Measurements from ENCODE around the gene KPNA2.
A peak's percentile ranks its signal among the peaks of the same experiment; 100 is the strongest.

The KPNA2 gene

DNA sequence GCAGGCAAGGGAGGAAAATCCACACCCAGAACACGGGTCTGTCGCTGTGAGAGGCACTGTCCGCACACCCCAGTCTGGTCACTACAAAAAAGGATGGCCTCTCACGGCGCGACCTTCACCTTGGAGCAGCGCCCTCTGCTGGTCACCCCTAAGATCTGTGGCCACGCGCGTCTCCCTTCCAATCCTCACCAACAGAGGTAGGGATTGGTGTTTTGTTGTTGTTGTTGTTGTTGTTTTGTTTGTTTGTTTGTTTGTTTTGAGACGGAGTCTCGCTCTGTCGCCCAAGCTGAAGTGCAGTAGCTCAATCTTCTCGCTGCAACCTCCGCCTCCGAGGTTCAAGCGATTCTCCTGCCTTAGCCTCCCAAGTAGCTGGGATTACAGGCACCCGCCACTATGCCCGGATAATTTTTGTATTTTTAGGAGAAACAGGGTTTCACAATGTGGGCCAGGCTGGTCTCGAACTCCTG, 24.3 kb upstream of the KPNA2 start:
- H4K20me1 ChIP-seq (ENCODE audit: insufficient read depth, low read length) = no peaks in the 10 kb centered on the region
- TF ChIP-seq EZH2phosphoT487 (IDR thresholded peaks at IDR 0.05; ENCODE audit: low read length) = no peak
- TF ChIP-seq CTCF (IDR thresholded peaks at IDR 0.05; ENCODE audit: low read length) = peak; percentile 78
- H3K9me2 ChIP-seq (replicated peaks; ENCODE audit: insufficient read depth, low read length) = no peaks in the 10 kb centered on the region
- peak; percentile 57 for DNase-seq
- peak overlapping the region; percentile 61 for H3K4me2 ChIP-seq (ENCODE audit: low read depth, low read length)
- H3K27ac ChIP-seq (ENCODE audit: low read length) = no peak overlapping the region
- no peaks in the 10 kb centered on the region for H3F3A ChIP-seq (ENCODE audit: insufficient read depth, low read length)
- H3K9me3 ChIP-seq (replicated peaks; ENCODE audit: insufficient read depth, low read length) = no peaks in the 10 kb centered on the region
- no peaks in the 10 kb centered on the region for H3K79me2 ChIP-seq (ENCODE audit: low read length)
- H2AFZ ChIP-seq (ENCODE audit: low read length) = peak overlapping the region; percentile 69
- no peaks in the 10 kb centered on the region for H3K27me3 ChIP-seq (replicated peaks; ENCODE audit: insufficient read depth, low read length)
- H3K4me3 ChIP-seq (ENCODE audit: low read length) = peak overlapping the region; percentile 56
- no peaks in the 10 kb centered on the region for H3K4me1 ChIP-seq (ENCODE audit: low read length)
- no peaks in the 10 kb centered on the region for H3K36me3 ChIP-seq (replicated peaks; ENCODE audit: insufficient read depth, low read length)
- H3K9ac ChIP-seq (ENCODE audit: low read length) = peak overlapping the region; percentile 22; the same call in 1 of the 2 replicates

GRCh38 chr17:68013385-68013784, 22.1 kb upstream of the KPNA2 start:
- no peak for TF ChIP-seq EZH2phosphoT487 (IDR thresholded peaks at IDR 0.05; ENCODE audit: low read length)
- TF ChIP-seq EZH2 (optimal IDR thresholded peaks at IDR 0.05; ENCODE audit: low read depth, low read length) = no peak
- TF ChIP-seq CTCF (IDR thresholded peaks at IDR 0.05; ENCODE audit: low read length) = no peak
- H3K4me2 ChIP-seq (ENCODE audit: low read depth, low read length) = no peak overlapping the region
- no peak overlapping the region for H3K4me3 ChIP-seq (ENCODE audit: low read length)
- H3F3A ChIP-seq (ENCODE audit: insufficient read depth, low read length) = no peaks in the 10 kb centered on the region; the same call in 1 of the 2 replicates
- no peaks in the 10 kb centered on the region for H3K4me1 ChIP-seq (ENCODE audit: low read length)
- DNase-seq = no peak
- H3K9me3 ChIP-seq (replicated peaks; ENCODE audit: insufficient read depth, low read length) = no peaks in the 10 kb centered on the region
- no peaks in the 10 kb centered on the region for H3K79me2 ChIP-seq (ENCODE audit: low read length)
- no peak overlapping the region for H3K27ac ChIP-seq (ENCODE audit: low read length)
- H3K36me3 ChIP-seq (replicated peaks; ENCODE audit: insufficient read depth, low read length) = no peaks in the 10 kb centered on the region
- no peak overlapping the region for H2AFZ ChIP-seq (ENCODE audit: low read length)
- no peaks in the 10 kb centered on the region for H3K9me2 ChIP-seq (replicated peaks; ENCODE audit: insufficient read depth, low read length)
- H4K20me1 ChIP-seq (ENCODE audit: insufficient read depth, low read length) = no peaks in the 10 kb centered on the region
- no peak overlapping the region for H3K9ac ChIP-seq (ENCODE audit: low read length)
- no peaks in the 10 kb centered on the region for H3K27me3 ChIP-seq (replicated peaks; ENCODE audit: insufficient read depth, low read length)

DNA sequence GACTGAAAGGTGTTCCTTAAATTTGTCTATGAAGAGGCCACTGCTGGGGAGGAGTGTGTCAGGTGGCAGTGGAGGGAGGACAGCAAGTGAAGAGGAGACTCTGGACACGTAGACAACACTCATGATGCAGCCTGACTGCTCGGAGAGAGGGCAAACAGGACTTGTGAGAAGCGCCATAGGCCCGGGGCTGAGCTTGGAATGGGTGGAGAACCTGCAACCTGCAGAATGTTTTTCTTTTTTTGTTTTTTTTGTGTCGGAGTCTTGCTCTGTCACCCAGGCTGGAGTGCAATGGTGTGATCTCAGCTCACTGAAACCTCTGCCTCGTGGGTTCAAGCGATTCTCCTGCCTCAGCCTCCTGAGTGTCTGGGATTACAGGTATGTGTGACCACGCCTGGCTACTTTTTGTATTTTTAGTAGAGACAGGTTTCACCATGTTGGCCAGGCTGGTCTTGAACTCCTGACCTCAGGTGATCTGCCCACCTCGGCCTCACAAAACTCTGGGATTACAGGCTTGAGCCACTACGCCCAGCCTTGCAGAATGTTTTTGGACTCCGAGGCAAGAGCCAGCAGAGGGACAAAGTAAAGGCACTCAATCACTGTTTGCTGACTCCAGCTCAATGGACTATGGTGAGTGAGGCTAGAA, 20.3 kb upstream of the KPNA2 start:
- no peak for TF ChIP-seq EZH2 (optimal IDR thresholded peaks at IDR 0.05; ENCODE audit: low read depth, low read length)
- no peak for TF ChIP-seq CTCF (IDR thresholded peaks at IDR 0.05; ENCODE audit: low read length)
- TF ChIP-seq EZH2phosphoT487 (IDR thresholded peaks at IDR 0.05; ENCODE audit: low read length) = no peak
- no peak overlapping the region for H3K27ac ChIP-seq (ENCODE audit: low read length)
- H3K79me2 ChIP-seq (ENCODE audit: low read length) = no peaks in the 10 kb centered on the region
- H3K9me3 ChIP-seq (replicated peaks; ENCODE audit: insufficient read depth, low read length) = no peaks in the 10 kb centered on the region
- H3K36me3 ChIP-seq (replicated peaks; ENCODE audit: insufficient read depth, low read length) = no peaks in the 10 kb centered on the region
- DNase-seq = no peak
- no peaks in the 10 kb centered on the region for H3K9me2 ChIP-seq (replicated peaks; ENCODE audit: insufficient read depth, low read length)
- no peak overlapping the region for H3K9ac ChIP-seq (ENCODE audit: low read length)
- H2AFZ ChIP-seq (ENCODE audit: low read length) = no peak overlapping the region
- no peak overlapping the region for H3K4me3 ChIP-seq (ENCODE audit: low read length)
- H4K20me1 ChIP-seq (ENCODE audit: insufficient read depth, low read length) = no peaks in the 10 kb centered on the region
- H3F3A ChIP-seq (ENCODE audit: insufficient read depth, low read length) = peaks cover 9% of the 10 kb centered on the region
- no peak overlapping the region for H3K4me2 ChIP-seq (ENCODE audit: low read depth, low read length)
- no peaks in the 10 kb centered on the region for H3K4me1 ChIP-seq (ENCODE audit: low read length)
- no peaks in the 10 kb centered on the region for H3K27me3 ChIP-seq (replicated peaks; ENCODE audit: insufficient read depth, low read length)

All from MM.1S (cell line).